GM12878 (cell line): ENCODE measurements around the gene PTPRQ.

Experiments used
- ATF7 ChIP-seq: fragments of 450-650 bp; IDR thresholded peaks from 2 replicates; pipeline ENCODE4 v1.6.1; 2016; ENCODE audit warnings: low read depth, mild to moderate bottlenecking
- BCL11A ChIP-seq: IDR thresholded peaks from 2 replicates; pipeline ENCODE4 v1.6.1; 2011; ENCODE audit warnings: low read depth, low read length
- BHLHE40 ChIP-seq, 2 experiments: fragments of 450-650 bp in 1 of 2; IDR thresholded peaks; 2 replicates each; pipeline ENCODE4 v1.6.1; 2011 to 2017; ENCODE audit warnings: low read depth in 2 of 2, borderline replicate concordance in 1 of 2, improper control_type of control experiment in 1 of 2, low read length in 1 of 2, mild to moderate bottlenecking in 1 of 2
- CHD4 ChIP-seq: fragments of 200-600 bp; sonication (generic); IDR thresholded peaks from 2 replicates; pipeline ENCODE4 v1.6.1; 2016; ENCODE audit warnings: mild to moderate bottlenecking
- CTCF ChIP-seq, 3 experiments: IDR thresholded peaks in 2 of 3; conservative IDR thresholded peaks in 1 of 3; 2 replicates each; pipeline ENCODE4 v1.5.1; 2011; ENCODE audit warnings: low read depth in 3 of 3, low read length in 3 of 3, mild to moderate bottlenecking in 3 of 3, control low read depth in 2 of 3, moderate library complexity in 2 of 3, inconsistent platforms in 1 of 3, mixed read lengths in 1 of 3; ENCODE audit not compliant: control insufficient read depth in 2 of 3, insufficient read depth in 1 of 3; ENCODE audit errors: extremely low read depth in 1 of 3
- E2F8 ChIP-seq: fragments of 450-650 bp; IDR thresholded peaks from 2 replicates; pipeline ENCODE4 v1.6.1; 2018; ENCODE audit warnings: mild to moderate bottlenecking, low read depth, moderate library complexity; ENCODE audit not compliant: partially characterized antibody
- EED ChIP-seq: sonication (generic); IDR thresholded peaks from 2 replicates; pipeline ENCODE4 v1.6.1; 2016; ENCODE audit warnings: antibody characterized with exemption, low read depth
- EGR1 ChIP-seq, 2 experiments: IDR thresholded peaks; 1 replicate in 1 of 2; 2 replicates in 1 of 2; pipeline ENCODE4 v1.6.1; 2011 to 2012; ENCODE audit warnings: low read depth in 2 of 2, low read length in 2 of 2, borderline replicate concordance in 1 of 2, mild to moderate bottlenecking in 1 of 2, moderate library complexity in 1 of 2
- MTA3 ChIP-seq: IDR thresholded peaks from 2 replicates; pipeline ENCODE4 v1.6.1; 2012; ENCODE audit warnings: low read length, inconsistent platforms, borderline replicate concordance
- PML ChIP-seq: IDR thresholded peaks from 2 replicates; pipeline ENCODE4 v1.6.1; 2012; ENCODE audit warnings: low read length, inconsistent platforms

GRCh38 chr12:80413462-80413861 lies 30.6 kb upstream of the PTPRQ start:
- TF ChIP-seq BHLHE40 (IDR thresholded peaks at IDR 0.05; ENCODE audit: borderline replicate concordance in 1 of 2, low read depth in 2 of 2, low read length in 1 of 2): no peak
- no peak for TF ChIP-seq PML
- no peak for TF ChIP-seq BCL11A
- no peak for TF ChIP-seq MTA3
- no peak for TF ChIP-seq E2F8
- TF ChIP-seq CHD4: no peak
- TF ChIP-seq ATF7: no peak
- no peak for TF ChIP-seq EGR1 (IDR thresholded peaks at IDR 0.05; ENCODE audit: borderline replicate concordance in 1 of 2, low read depth in 2 of 2, low read length in 2 of 2)
- TF ChIP-seq EED: no peak
- TF ChIP-seq CTCF (IDR thresholded peaks at IDR 0.05 in 2 of 3, conservative IDR thresholded peaks at IDR 0.05 in 1 of 3; ENCODE audit: control insufficient read depth in 2 of 3, extremely low read depth in 1 of 3, insufficient read depth in 1 of 3, low read depth in 3 of 3, low read length in 3 of 3): no peak
